ENCODE data around the gene AAK1.
"Not testable (repeated sequence)": the region's sequence is repeated elsewhere in the genome, so short reads cannot be mapped to it uniquely, and the experiment has no call there.

AAK1 gene

DNA sequence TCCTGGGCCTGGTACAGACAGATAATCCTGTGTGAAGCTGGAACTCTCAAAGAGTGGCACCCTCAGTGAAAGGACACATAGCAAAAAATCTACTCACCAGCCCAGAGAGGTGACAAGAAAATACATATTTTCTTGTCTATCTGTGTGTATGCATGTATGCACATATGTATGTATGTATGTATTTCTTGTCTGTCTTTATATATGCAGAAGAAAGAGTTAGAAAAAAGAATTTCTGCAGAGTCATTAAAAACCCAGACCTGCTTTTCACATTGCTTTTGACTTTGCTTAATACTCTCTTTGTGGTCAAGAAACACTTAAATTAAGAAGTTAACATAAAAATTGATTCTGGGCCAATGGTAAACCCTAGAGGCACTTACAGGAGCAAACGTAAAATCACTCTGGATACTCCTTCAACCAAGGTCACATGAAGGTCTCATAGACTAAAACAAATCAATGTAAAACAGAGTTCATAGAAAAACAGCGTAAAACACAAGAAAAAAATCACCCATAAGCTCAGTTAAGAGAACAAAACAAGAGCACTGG lies 16.5 kb upstream of the AAK1 start:
- no peak for DNase-seq (ENCODE audit: low spot score)

DNA sequence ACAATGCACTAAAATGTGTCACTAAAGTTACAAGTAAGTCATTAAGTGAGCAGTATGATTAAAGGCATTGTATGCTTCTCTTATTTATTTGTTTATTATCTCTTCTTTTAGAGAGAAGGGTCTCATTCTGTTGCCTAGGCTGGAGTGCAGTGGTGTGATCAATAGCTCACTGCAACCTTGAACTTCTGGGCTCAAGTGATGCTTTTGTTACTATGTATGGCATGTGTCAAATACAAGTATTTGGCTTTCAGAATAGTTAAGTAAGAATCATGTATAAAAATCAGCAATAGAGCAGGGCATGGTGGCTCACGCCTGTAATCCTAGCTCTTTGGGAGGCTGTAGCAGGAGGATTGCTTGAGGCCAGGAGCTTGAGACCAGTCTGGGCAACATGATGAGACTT lies 15.8 kb upstream of the AAK1 start:
- DNase-seq (ENCODE audit: low spot score), result no peak

DNA sequence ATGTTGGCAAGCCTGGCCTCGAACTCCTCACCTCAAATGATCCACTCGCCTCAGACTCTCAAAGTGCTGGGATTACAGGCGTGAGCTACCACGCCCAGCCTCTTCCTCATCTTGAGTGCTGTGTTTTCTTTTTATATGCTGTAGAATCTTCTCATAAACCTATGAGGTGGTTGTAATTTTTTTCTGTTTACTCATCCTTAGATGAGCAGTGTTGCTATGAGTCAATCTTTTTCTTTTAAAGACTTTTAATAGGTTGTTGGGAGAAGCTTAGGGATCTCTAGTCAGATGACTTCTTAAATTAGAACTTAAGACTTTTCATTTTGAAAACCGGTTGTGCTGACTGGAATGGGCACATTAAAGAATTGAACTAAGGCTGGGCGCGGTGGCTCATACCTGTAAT lies 8.7 kb upstream of the AAK1 start:
- peak; percentile 90 for DNase-seq (ENCODE audit: low spot score)

DNA sequence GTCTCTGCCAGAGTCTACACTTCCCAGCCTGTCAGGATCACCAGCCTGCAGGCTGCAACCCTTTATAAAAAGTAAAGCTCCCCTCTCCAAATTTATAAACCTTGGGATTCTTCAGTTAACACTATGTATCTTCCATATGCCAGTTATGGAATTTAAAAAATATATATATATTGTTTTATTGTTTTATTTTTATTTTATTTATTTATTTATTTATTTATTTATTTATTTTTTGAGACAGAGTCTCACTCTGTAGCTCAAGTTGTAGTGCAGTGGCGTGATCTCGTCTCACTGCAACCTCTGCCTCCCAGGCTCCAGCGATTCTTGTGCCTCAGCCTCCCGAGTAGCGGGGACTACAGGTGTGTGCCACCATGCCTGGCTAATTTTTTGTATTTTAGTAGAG lies 3.7 kb upstream of the AAK1 start:
- DNase-seq (ENCODE audit: low spot score), result not testable (repeated sequence)

DNA sequence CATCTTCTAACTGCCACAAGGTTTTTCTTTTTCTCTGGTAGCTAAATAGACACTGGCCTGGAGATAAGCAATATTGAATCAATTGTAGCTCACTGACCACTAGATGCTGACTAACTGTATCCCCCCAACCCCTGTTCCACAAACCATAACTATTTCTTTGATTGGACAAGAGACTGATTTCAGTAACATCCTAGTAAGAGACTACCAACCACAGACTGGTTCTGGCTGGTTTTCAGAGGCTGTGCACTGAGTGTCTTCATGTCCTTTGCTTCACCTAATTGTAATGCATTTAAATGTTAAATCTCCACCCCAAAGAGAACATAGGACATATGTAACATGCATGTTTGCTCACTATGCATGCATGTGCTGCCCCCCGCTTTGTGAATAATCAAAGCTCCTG lies 3.2 kb upstream of the AAK1 start:
- DNase-seq (ENCODE audit: low spot score), result no peak

DNA sequence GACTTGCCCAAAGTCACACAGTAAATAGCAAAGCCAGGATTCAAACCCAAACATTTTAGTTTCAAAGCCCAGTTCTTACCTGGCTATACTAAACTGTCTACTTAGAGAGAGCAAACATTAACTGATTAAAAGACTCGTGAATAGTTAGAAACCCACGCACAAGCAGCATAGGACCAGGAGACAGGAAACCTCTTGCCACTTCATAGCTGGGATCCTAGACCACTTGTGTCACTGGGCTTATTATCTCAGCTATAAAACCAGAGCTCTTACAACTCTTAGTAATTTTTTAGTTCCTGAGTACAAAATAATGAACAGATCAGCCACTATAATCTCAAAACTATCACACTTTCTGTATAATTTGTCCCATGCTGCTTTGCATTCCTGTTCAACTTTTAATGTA lies 2.4 kb upstream of the AAK1 start:
- DNase-seq (ENCODE audit: low spot score), result no peak

DNA sequence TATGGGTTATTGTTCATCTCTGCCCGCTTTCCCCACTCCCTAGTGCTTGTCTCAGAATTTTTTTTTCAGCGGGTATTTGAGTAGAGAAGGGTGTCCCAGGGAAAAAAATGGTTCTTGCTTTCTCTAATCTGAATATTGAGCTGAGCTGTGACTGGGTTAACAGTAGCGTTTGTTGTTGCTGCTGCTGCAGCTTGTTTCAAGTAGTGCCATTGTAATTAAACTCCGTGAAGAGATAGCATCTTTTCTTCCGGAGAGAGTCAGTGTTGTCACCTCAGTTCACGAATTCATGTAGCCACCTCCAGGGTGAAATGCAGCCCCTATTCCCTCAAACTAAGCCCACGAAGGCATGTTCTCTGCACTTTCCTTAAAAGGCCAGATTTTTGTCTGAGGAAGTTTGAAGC lies 1.5 kb upstream of the AAK1 start:
- no peak for DNase-seq (ENCODE audit: low spot score)

DNA sequence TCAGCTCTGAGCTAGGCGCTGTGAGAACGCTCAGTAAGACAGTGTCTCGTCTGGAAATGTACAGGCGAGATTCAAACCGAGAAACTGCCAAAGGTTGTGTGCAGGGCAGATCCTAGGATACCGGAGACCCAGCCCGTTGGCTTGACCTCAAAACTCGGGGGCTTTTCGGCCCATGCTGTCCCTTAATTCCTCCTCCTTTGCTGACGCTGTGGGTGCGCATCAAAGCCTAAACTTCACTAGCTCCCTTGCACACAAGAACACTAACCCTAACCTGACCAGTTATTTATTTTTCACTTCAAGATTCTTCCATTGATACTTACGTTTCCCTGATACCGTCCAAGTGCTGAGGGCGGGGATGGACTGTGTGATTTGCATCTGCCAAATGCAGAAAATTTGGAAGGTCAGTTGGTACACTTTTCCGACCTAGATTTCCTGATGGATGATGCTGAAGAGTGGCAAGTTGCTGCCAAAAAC lies 1.0 kb upstream of the AAK1 start:
- no peak for DNase-seq (ENCODE audit: low spot score)

DNA sequence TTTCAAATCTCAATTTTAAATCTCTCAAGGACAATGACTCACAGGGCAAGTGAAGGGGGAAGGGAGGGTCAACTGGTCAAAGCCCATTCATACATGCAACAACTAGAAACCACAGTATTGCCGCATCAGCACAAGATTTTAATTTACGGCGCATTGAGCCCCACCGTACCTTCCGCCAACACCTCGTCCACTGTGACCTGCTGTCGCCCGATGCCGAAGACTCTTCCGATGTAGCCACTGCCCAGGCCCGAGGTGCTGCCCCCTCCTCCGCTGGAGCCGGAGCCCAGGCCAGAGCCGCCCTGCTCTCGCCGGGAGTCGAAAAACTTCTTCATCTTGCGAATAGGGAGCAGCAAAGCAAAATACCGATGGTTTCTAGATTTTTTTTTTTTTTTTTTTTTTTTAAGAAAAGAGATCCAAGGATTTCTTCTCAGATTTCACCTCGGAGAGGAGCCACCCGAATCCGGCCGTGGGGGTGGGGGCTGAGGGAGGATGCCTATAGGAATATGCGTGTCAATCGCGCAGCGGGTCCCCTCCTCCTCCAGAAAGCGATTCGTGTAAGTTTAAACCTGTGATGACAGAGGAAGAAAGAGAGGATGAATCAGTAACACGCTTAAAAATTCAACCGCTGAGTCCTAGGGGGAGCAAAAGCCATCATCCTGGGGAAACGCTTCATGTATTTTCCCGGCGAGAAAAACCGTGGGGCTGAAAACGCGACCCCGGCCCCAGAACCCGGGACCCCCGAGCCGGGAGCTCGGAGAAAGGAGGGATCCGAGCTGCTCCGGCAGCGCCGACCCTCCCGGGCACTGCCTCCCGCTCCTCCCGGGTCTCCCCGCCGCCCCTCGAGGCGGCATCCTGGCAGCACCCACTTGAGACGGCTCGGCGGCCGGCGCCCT lies 584 bp downstream of the AAK1 start:
- peak; percentile 78 for DNase-seq (ENCODE audit: low spot score)

DNA sequence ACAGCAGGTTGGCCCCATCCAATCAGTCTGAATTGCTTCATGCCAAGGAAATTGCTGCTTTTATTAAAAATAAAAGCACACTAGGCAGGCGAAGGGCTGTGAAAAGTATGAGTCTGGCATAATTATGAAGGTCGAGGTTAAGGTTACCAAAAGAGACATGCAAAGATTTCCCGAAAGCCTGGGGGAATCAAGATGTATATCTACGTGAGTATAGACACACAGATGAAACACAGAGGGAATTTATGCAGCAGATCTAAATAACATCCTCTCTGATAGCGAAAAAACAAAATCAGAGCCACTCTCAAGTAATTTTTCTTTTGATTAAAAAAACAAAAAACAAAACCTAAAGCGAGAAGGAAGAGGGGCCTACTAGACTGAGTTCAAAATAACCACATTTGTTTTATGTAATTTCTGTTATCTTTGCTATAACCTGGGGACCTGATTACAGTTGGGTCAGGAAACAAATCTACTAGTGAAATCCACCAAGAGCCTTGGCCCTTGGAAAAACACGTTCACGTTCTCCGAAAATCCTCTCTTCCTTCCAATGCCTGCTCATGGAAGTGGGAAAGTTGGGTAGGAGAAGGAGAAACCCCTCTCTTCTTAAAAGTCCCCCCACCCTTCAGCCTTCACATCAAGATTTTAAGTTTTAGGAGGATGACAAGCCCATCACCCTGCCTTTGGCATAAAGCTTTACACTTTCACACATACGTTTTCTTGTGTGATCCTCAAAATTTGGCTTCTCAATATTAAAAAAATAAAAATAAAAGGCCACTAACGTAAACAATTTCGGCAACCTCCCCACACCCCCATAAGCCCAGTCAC lies 1.4 kb downstream of the AAK1 start:
- no peak for DNase-seq (ENCODE audit: low spot score)

DNA sequence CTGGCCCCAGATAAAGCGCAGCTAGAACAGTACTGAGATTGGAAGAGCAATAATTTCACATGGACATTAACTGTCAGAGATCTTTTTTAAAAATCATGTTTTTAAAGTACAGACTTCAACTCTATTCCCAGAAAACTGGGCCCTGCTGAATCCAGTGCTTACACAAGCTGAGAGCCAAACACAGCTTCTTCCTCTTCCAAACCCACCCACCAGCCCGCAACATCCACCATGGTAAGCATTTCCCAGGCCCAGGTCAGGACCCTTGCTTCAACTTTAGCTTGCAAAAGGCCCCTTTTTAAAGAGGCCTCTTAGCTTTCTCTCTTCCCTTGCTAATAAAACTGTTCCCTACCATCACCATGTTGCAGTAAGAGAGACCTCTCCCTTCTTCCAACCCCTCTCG lies 2.1 kb downstream of the AAK1 start:
- DNase-seq (ENCODE audit: low spot score), result no peak

DNA sequence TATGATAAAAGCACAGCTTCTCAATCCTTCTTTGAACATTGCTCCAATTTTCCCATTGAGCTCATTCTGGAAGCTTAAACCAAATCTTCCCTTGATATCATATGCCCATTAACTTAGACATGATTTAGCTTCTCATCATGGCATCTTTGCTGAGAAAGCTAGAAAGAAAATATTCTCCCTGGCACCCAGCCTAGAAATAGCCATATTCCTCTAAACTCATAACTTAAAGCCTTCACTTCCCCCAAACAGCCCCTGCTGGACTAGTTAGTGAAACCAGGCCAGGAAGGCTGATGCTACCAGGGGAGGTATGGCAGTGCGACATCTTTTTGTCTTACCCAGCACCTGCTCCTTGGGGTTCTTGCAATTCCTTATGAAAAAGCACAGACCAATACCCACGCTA lies 4.3 kb downstream of the AAK1 start:
- DNase-seq (ENCODE audit: low spot score), result no peak

DNA sequence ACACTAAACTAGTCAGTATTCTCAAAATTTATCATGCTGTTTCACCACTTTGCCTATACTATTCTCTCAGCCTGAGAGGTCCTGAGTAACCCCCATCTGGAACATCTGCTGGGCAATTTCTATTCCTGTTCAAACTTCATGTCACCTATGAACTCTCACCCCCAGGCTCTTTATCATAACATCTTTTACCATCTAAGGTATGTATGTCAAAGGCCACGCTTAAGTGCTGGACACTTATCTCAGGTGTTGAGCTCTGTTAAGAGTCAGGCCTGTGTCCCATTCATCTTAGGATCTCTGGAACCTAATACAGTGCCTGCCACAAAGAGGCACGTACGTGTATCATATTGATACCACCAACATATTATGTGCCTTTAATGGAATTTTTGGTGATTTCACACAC lies 4.9 kb downstream of the AAK1 start:
- no peak for DNase-seq (ENCODE audit: low spot score)

DNA sequence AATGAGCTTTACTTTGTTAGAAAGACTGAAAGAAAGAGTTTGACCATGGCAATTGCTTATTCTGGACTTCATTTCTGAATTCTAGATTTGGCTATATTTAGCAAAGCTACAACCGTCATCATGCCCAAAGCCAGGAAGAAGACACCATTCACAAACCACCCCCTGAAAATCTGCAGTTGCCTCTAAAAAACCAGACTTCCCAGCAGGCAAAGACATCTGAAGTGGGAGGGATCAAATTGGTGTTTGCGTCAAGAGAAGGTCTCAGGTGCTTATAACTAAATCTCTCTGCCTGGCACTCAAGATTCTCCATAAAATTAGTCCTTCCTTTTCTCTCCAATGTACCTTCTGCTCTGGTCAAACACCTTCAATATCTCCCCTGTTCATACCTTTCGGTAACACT lies 5.6 kb downstream of the AAK1 start:
- DNase-seq (ENCODE audit: low spot score), result no peak

DNA sequence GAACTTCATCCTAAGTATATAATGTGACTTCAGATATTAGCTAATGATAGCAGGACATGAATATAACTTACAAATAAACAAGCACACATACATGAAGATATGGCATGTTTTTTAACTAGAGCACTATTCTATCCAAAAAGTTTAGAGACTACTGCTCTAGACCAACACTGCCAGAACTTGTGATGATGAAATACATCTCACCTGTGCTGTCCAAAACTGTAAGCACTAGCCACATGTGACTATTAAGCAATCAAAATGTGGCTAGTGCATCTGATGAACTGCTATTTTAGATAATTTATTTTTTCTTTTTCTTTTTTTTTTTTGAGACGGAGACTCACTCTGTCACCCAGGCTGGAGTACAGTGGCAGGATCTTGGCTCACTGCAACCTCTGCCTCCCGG lies 7.1 kb downstream of the AAK1 start:
- DNase-seq (ENCODE audit: low spot score), result no peak

DNA sequence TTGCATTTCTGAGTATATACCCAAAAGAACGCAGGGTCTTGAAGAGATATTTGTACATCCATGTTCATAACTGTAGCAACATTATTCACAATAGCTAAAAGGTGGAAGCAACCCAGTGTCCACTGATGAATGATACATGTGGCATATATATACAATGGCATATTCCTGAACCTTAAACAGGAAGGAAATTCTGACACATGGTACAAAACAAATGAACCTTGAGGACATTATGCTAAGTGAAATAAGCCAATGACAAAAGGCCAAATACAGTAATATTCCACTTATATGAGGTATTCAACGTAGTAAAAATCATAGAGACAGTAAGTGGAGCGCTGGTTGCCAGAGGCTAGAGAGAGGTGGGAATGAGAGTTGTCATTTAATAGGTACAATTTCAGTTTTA lies 8.1 kb downstream of the AAK1 start:
- DNase-seq (ENCODE audit: low spot score), result no peak

DNA sequence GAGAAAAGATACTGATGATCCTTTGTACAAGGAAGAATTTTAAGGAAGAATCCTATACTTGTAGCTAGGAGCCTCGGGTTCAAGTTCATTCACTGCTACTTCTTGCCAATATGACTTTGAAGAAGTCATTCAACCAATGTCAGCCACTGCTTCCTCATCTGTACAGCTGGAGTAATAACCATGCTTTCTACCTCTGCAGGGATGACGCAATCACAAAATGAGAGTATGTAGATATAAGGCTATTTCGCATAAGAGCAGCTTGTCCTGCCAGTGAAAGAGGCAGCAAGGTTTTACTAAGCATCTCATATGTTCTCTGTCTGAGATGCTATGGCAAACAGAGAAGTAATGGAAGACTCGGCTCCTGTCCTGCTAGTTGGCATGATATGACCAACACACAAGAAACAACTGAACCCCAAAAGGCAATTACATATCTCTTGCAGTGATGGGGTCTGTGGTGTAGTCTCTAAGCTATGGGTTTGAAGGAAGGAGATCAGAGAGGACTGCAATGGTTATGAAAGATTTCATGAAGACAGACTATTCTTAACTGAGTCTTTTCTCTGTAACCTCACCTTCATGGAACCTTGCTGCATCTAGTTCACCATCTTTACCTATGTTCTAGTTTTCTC lies 9.2 kb downstream of the AAK1 start:
- DNase-seq (ENCODE audit: low spot score), result no peak

DNA sequence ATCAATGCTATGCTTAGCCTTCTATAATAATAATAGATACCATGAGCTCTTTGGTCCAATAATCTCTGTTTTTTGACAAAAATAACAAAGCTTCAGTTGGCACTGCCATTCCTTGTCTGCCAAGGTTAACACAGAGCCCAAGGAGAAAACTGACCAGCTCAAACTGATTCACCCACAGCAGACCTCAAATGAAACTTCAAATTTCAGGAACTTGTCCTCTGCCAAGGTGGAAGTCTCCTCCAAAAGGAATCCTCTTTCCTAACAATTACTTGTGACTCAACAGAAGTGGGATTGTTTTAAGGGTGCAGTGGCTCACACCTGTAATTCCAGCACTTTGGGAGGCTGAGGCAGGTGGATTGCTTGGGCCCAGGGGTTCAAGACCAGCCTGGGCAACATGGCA lies 12.1 kb downstream of the AAK1 start:
- DNase-seq (ENCODE audit: low spot score), result no peak

DNA sequence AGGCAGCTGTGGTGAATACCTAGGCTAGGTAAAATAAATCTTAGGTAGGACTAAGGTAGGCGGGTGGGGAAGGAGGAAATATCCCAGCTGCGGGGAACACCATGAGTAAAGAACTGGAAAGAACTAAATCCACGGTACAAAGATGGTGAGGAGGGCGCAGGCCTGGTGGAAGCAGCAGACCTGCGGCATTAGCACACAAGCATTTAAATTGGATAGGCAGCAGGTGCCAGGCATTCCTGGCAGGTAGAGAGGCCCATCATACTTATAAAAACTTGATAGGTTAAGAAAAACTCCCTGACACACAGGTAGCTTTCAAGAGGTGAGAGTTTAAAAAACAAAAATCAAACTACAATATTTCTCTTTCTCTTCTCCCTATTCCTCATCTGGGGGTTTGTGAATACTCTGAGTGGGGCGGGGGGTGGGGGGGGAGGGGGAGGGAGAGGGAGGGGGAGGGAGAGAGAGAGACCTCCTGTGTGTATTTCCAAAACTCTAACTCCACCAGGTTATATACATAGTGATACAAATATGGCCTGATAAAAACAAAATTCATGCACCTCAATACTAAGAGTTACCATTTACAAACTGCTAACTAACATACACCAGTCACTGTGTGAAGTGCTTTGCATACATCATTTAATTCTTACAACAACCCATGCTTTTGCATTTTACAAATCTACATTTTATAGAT lies 13.5 kb downstream of the AAK1 start:
- DNase-seq (ENCODE audit: low spot score), result no peak

DNA sequence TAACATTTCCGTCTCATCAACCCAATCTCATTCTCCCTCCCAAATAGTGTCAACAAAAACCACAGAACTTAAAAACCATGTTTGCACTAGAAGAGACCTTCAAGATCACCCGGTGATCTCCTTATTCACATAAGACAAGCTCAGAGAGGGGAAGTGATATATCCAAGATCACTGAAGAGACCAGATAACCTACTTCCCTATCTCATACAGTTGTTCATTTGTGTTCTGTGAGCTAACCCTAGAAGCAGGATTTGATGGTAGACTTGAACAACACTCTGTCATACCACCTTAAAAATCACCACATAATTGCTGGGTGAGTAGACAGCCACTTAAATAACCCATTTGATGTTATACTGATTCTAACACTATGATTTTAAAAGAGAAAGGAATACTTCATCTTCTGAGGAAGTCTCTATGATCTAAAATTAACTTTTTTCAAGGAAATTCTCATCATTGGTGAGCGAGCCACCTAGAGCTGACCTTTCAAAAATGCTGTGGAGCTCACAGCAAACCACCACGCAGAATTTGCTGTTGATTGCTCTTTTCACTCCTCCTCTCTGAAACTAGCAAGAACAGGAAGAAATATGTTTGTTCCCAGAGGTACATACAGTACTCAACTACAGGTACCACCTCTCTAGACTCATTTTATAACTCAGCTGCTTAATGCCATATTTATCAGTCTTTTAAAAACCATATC lies 15.1 kb downstream of the AAK1 start:
- DNase-seq (ENCODE audit: low spot score), result no peak

DNA sequence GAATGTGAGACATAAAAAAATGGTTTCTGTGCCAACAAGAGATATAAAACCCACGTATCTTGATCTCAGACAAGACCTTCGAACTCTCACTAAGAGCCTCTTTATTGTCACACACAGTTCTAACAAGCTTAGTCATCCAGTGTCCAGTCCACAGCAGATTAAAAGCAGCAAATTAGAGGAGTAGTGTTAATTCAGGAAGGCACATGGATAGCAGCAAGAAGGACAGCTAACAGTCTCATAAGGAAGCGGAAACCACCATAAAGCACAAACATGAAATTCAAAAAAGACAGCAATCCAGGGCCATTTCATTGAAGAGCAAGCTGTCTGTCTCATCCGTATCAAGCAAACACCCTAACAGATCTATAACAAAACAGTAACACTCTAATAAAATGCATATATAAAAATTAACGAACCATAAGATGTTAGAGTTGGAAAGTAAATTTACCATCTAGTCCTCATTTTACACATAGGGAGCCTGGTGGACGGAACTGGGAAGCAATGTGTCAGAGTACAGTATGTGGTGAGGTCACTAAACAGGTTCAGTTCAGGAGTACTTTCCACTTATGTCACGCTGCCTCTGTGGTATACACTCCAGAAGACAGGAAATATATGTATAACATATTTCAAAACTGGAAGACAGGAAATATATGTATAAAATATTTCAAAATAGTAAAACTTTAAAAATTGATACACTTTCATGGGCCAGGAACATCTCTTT lies 18.3 kb downstream of the AAK1 start:
- DNase-seq (ENCODE audit: low spot score), result no peak
